Measurements from ENCODE around the gene TFAP2B.

TFAP2B gene

GRCh38 chr6:50825375-50826036 lies 6.8 kb downstream of the TFAP2B start:
- DNase-seq (ENCODE audit: low read depth): no peak
- TF ChIP-seq CTCF (IDR thresholded peaks at IDR 0.05; ENCODE audit: low read depth, low read length) (no peak), MYC (IDR thresholded peaks at IDR 0.05; ENCODE audit: low read depth, low read length) (no peak), POLR2A (IDR thresholded peaks at IDR 0.05; ENCODE audit: extremely low read depth, insufficient read length) (no peak)
- TF ChIP-seq, protein P1, sequence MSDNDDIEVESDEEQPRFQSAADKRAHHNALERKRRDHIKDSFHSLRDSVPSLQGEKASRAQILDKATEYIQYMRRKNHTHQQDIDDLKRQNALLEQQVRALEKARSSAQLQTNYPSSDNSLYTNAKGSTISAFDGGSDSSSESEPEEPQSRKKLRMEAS (IDR thresholded peaks at IDR 0.05; ENCODE audit: low read depth, low read length): no peak

GRCh38 chr6:50826037-50826761 lies 7.5 kb downstream of the TFAP2B start:
- DNase-seq (ENCODE audit: low read depth): no peak
- H3K4me3 ChIP-seq (ENCODE audit: low read depth, low read length): no peak overlapping the region
- TF ChIP-seq, protein P1 (IDR thresholded peaks at IDR 0.05; ENCODE audit: low read depth, low read length): no peak
- TF ChIP-seq POLR2A (IDR thresholded peaks at IDR 0.05; ENCODE audit: extremely low read depth, insufficient read length): no peak
- no peak for TF ChIP-seq CTCF (IDR thresholded peaks at IDR 0.05; ENCODE audit: low read depth, low read length)
- TF ChIP-seq MYC (IDR thresholded peaks at IDR 0.05; ENCODE audit: low read depth, low read length): no peak

More at GRCh38 chr6:50825375-50826036, 6.8 kb downstream of the TFAP2B start:
- H3K4me3 ChIP-seq (ENCODE audit: low read depth, low read length): no peak overlapping the region

DNA sequence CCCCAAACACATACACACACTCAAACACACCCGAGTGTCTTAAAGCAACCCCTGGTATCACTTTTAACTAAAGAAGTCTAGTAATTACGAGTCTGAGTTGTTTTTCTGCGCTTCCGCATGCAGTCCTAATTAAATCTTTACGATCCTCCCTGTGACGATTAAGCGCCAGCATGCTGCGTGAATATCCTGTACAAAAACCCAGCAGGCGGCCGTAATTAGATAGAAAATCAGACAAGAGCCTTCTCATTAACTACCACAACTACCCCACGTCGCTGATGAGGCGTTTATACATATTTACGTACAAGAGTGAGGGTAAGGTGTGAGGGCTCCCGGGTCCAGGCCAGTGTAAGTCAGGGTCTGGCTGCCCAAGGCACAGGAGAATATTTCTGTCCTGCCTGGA lies 8.1 kb downstream of the TFAP2B start:
- no peak overlapping the region for H3K4me3 ChIP-seq (ENCODE audit: low read depth, low read length)
- no peak for DNase-seq (ENCODE audit: low read depth)
- no peak for TF ChIP-seq CTCF (IDR thresholded peaks at IDR 0.05; ENCODE audit: low read depth, low read length)
- TF ChIP-seq, protein P1 (IDR thresholded peaks at IDR 0.05; ENCODE audit: low read depth, low read length): no peak
- no peak for TF ChIP-seq POLR2A (IDR thresholded peaks at IDR 0.05; ENCODE audit: extremely low read depth, insufficient read length)
- TF ChIP-seq MYC (IDR thresholded peaks at IDR 0.05; ENCODE audit: low read depth, low read length): no peak

GRCh38 chr6:50829049-50829448 lies 10.4 kb downstream of the TFAP2B start:
- DNase-seq (ENCODE audit: low read depth): no peak
- H3K4me3 ChIP-seq (ENCODE audit: low read depth, low read length): no peak overlapping the region
- TF ChIP-seq POLR2A (IDR thresholded peaks at IDR 0.05; ENCODE audit: extremely low read depth, insufficient read length): no peak
- no peak for TF ChIP-seq CTCF (IDR thresholded peaks at IDR 0.05; ENCODE audit: low read depth, low read length)

DNA sequence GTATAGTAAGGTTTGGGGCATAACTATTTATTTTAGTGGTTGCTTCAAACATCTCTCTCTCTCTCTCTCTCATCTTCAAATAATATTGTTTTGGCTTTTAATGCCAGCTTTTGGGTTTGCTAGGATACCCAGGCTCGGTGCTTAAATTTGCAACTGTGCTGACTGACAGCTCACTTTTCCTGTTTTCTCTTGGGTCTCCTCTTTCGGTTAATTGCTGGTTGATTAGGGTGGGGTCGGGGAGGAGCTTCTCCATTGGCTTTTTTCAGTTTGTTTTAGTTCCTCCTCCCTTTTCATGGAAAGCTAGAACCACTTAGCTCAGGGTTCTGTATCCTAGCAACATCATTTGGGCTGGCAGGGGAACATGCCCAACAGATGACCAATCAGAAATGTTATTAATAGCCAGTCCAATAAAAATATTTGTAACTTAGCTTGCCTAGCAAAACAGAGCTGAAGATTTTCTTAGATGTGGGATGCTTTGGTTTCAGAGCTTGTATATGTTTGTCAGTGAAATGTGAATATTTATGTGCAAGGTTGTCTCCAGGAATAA lies 11.3 kb downstream of the TFAP2B start:
- no peak for DNase-seq (ENCODE audit: low read depth)
- TF ChIP-seq, protein P1 (IDR thresholded peaks at IDR 0.05; ENCODE audit: low read depth, low read length): no peak
- TF ChIP-seq MYC (IDR thresholded peaks at IDR 0.05; ENCODE audit: low read depth, low read length) (no peak), CTCF (IDR thresholded peaks at IDR 0.05; ENCODE audit: low read depth, low read length) (no peak)
- no peak overlapping the region for H3K4me3 ChIP-seq (ENCODE audit: low read depth, low read length)
